HepG2 (cell line): Measurements from ENCODE around the gene NEDD8. TPM values are rescaled to one million over a fixed set of nuclear protein-coding genes. Genes with fewer than 3 reads are reported as not detected.

Experiments
- ARNTL ChIP-seq: sonication (generic); formaldehyde crosslinking; IDR thresholded peaks from 2 replicates; pipeline ENCODE4 v1.4.0; 2020; ENCODE audit warnings: mild to moderate bottlenecking, missing genetic modification reagents
- ATF4 ChIP-seq, 2 experiments: fragments of 450-650 bp in 1 of 2; sonication (generic) in 1 of 2; formaldehyde crosslinking; IDR thresholded peaks; 2 replicates each; pipeline versions ENCODE4 v1.5.0 to v1.8.0; 2020 to 2022; ENCODE audit warnings: mild to moderate bottlenecking in 1 of 2, missing genetic modification reagents in 1 of 2
- CEBPB ChIP-seq: IDR thresholded peaks from 2 replicates; pipeline ENCODE4 v1.6.1; 2011; ENCODE audit warnings: low read depth, low read length, improper control_type of control experiment, borderline replicate concordance
- GFI1 ChIP-seq: sonication (generic); formaldehyde crosslinking; IDR thresholded peaks from 2 replicates; pipeline ENCODE4 v1.5.0; 2020; ENCODE audit warnings: missing genetic modification reagents, mild to moderate bottlenecking, borderline replicate concordance
- IKZF5 ChIP-seq: IDR thresholded peaks from 2 replicates; pipeline ENCODE4 v1.6.1; 2018; ENCODE audit warnings: missing genetic modification reagents, mild to moderate bottlenecking, missing compliant biosample characterization
- KLF13 ChIP-seq: sonication (generic); formaldehyde crosslinking; IDR thresholded peaks from 2 replicates; pipeline ENCODE4 v1.4.0; 2020; ENCODE audit warnings: mild to moderate bottlenecking, missing genetic modification reagents
- MEIS2 ChIP-seq: sonication (generic); formaldehyde crosslinking; IDR thresholded peaks from 2 replicates; pipeline ENCODE4 v1.9.0; 2021; ENCODE audit warnings: mild to moderate bottlenecking, missing genetic modification reagents
- NFRKB ChIP-seq: fragments of 450-650 bp; IDR thresholded peaks from 2 replicates; pipeline ENCODE4 v1.6.1; 2017
- NRL ChIP-seq: sonication (generic); formaldehyde crosslinking; IDR thresholded peaks from 2 replicates; pipeline ENCODE4 v1.5.0; 2020; ENCODE audit warnings: missing genetic modification reagents, mild to moderate bottlenecking, moderate library complexity, borderline replicate concordance
- PCBP1 ChIP-seq: fragments of 200-400 bp; formaldehyde crosslinking; IDR thresholded peaks from 2 replicates; pipeline ENCODE4 v1.6.1; 2017; ENCODE audit warnings: mild to moderate bottlenecking, low read depth, low read length, borderline replicate concordance
- RARG ChIP-seq: sonication (generic); formaldehyde crosslinking; IDR thresholded peaks from 2 replicates; pipeline ENCODE4 v1.4.0; 2020; ENCODE audit warnings: low read depth, mild to moderate bottlenecking, missing genetic modification reagents
- SALL1 ChIP-seq: sonication (generic); formaldehyde crosslinking; IDR thresholded peaks from 2 replicates; pipeline ENCODE4 v1.8.0; 2022; ENCODE audit warnings: mild to moderate bottlenecking, missing genetic modification reagents
- SIN3B ChIP-seq: fragments of 150-350 bp; IDR thresholded peaks from 2 replicates; pipeline ENCODE4 v1.6.1; 2014; ENCODE audit warnings: low read length
- SRY ChIP-seq: sonication (generic); formaldehyde crosslinking; IDR thresholded peaks from 2 replicates; pipeline ENCODE4 v1.8.0; 2022; ENCODE audit warnings: mild to moderate bottlenecking, missing genetic modification reagents
- ZBTB10 ChIP-seq: sonication (generic); formaldehyde crosslinking; IDR thresholded peaks from 2 replicates; pipeline ENCODE4 v1.4.0; 2020; ENCODE audit warnings: missing genetic modification reagents, borderline replicate concordance
- ZFP1 ChIP-seq: IDR thresholded peaks from 2 replicates; pipeline ENCODE4 v1.6.1; 2016
- ZFYVE20 ChIP-seq: sonication (generic); formaldehyde crosslinking; IDR thresholded peaks from 2 replicates; pipeline ENCODE4 v1.8.0; 2023; ENCODE audit warnings: low read depth, mild to moderate bottlenecking, moderate library complexity, missing genetic modification reagents, borderline replicate concordance
- ZNF10 ChIP-seq: sonication (generic); formaldehyde crosslinking; IDR thresholded peaks from 2 replicates; pipeline ENCODE4 v1.4.0; 2020; ENCODE audit warnings: mild to moderate bottlenecking, low read depth, missing genetic modification reagents, borderline replicate concordance
- ZNF263 ChIP-seq: sonication (generic); formaldehyde crosslinking; IDR thresholded peaks from 2 replicates; pipeline ENCODE4 v1.4.0; 2020; ENCODE audit warnings: missing genetic modification reagents
- ZNF275 ChIP-seq: sonication (generic); formaldehyde crosslinking; IDR thresholded peaks from 2 replicates; pipeline ENCODE4 v1.8.0; 2022; ENCODE audit warnings: missing genetic modification reagents, mild to moderate bottlenecking, inconsistent platforms, borderline replicate concordance
- ZNF543 ChIP-seq: sonication (generic); formaldehyde crosslinking; IDR thresholded peaks from 2 replicates; pipeline ENCODE4 v1.4.0; 2020; ENCODE audit warnings: mild to moderate bottlenecking, missing genetic modification reagents
- ZNF644 ChIP-seq: IDR thresholded peaks from 2 replicates; pipeline ENCODE4 v1.6.1; 2016; ENCODE audit warnings: low read depth
- ZNF678 ChIP-seq: sonication (generic); formaldehyde crosslinking; IDR thresholded peaks from 2 replicates; pipeline ENCODE4 v1.4.0; 2020; ENCODE audit warnings: mild to moderate bottlenecking, missing genetic modification reagents
- ZZZ3 ChIP-seq: sonication (generic); formaldehyde crosslinking; IDR thresholded peaks from 2 replicates; pipeline ENCODE4 v1.4.0; 2020; ENCODE audit warnings: missing genetic modification reagents, mild to moderate bottlenecking, borderline replicate concordance
- polyA plus RNA-seq, 8 experiments: library from polyadenylated mRNA; depleted of rRNA in 3 of 8; stranded (reverse) in 7 of 8; unstranded in 1 of 8; fragments of >200 nt; fragmentation: Illumina TruSeq in 4 of 8; extraction: Trizol in 4 of 8; gene quantifications; 2 replicates each; pipeline versions ENCODE4 v1.2.1 to v1.2.3, GENCODE V29; 2011 to 2016; ENCODE audit warnings: low read depth in 4 of 8, missing spikeins in 1 of 8, mixed read lengths in 1 of 8; ENCODE audit not compliant: insufficient read depth in 1 of 8
- total RNA-seq, 5 experiments: library from RNA; depleted of rRNA; stranded (reverse); fragments of >200 nt; fragmentation: Illumina TruSeq; extraction: Trizol; gene quantifications; 2 replicates each; pipeline ENCODE4 v1.2.3, GENCODE V29; 2016; ENCODE audit warnings: low read depth in 1 of 5

Gene NEDD8
- total and polyA plus RNA-seq, 2 of the 13 experiments (the other 11 are each of a cell fraction or from before 2014, with no cell fraction given), result 535 to 713 TPM

GRCh38 chr14:24231263-24232120 lies 675 bp downstream of the NEDD8 start (continued):
- TF ChIP-seq SRY (CRISPR knock-in tag), result peak; percentile 68; the same call in 1 of the 2 replicates
- 0 out of 2 replicates have a peak, but pooled peaks have one; percentile 53 for TF ChIP-seq ZNF678 (CRISPR knock-in tag)
- TF ChIP-seq ZNF644 (CRISPR knock-in tag), result no peak
- 0 out of 2 replicates have a peak, but pooled peaks have one; percentile 15 for TF ChIP-seq SIN3B
- 0 out of 2 replicates have a peak, but pooled peaks have one; percentile 36 for TF ChIP-seq ZNF275 (CRISPR knock-in tag)
- TF ChIP-seq ZNF263 (CRISPR knock-in tag), result peak; percentile 47; the same call in 1 of the 2 replicates
- TF ChIP-seq KLF13 (CRISPR knock-in tag), result peak; percentile 65; the same call in 1 of the 2 replicates
- TF ChIP-seq ZBTB10 (CRISPR knock-in tag), result no peak
- no peak for TF ChIP-seq ZFYVE20 (CRISPR knock-in tag)
- TF ChIP-seq NRL (CRISPR knock-in tag), result no peak
- TF ChIP-seq PCBP1, result no peak
- no peak for TF ChIP-seq CEBPB
- TF ChIP-seq IKZF5, result no peak
- no peak for TF ChIP-seq ATF4 (CRISPR knock-in tag; IDR thresholded peaks at IDR 0.05)
- TF ChIP-seq RARG (CRISPR knock-in tag), result 0 out of 2 replicates have a peak, but pooled peaks have one; percentile 21
- TF ChIP-seq ZNF10, result 0 out of 2 replicates have a peak, but pooled peaks have one; percentile 61
- TF ChIP-seq ZFP1 (CRISPR knock-in tag), result peak; percentile 17; the same call in 1 of the 2 replicates
- TF ChIP-seq SALL1 (CRISPR knock-in tag), result peak; percentile 33; the same call in 1 of the 2 replicates
- TF ChIP-seq ZNF543, result no peak
- TF ChIP-seq GFI1 (CRISPR knock-in tag), result peak; percentile 79
- TF ChIP-seq ARNTL (CRISPR knock-in tag), result peak; percentile 51; the same call in 1 of the 2 replicates
- TF ChIP-seq MEIS2 (CRISPR knock-in tag), result 0 out of 2 replicates have a peak, but pooled peaks have one; percentile 5
- no peak for TF ChIP-seq ZZZ3 (CRISPR knock-in tag)
- TF ChIP-seq NFRKB, result no peak
